RWPE2 (cell line): ENCODE measurements around the gene CARD10.

ENCODE experiments used
- ATAC-seq: fragments of 200-7000 bp; cut with Tn5 transposase; 3 replicates; pipeline ENCODE4 v1.9.1; 2021; ENCODE audit warnings: low read depth
- DNase-seq: peaks from one replicate; pipeline ENCODE4 v3.0.0-alpha.2; 2020; ENCODE audit warnings: low spot score
- H3K27ac ChIP-seq: fragments of 450-650 bp; 2 replicates; pipeline ENCODE4 v1.5.1; 2017; ENCODE audit warnings: mild to moderate bottlenecking; ENCODE audit not compliant: poor library complexity, severe bottlenecking
- H3K27me3 ChIP-seq: fragments of 250-450 bp; sonication (Bioruptor Pico); 2 replicates; pipeline ENCODE4 v1.5.1; 2021; ENCODE audit warnings: mild to moderate bottlenecking, moderate library complexity; ENCODE audit not compliant: insufficient read depth, poor library complexity, severe bottlenecking
- H3K36me3 ChIP-seq: fragments of 250-450 bp; sonication (Bioruptor Pico); 2 replicates; pipeline ENCODE4 v1.5.1; 2020; ENCODE audit warnings: low read depth, mild to moderate bottlenecking, moderate library complexity
- H3K4me1 ChIP-seq: fragments of 250-450 bp; sonication (Bioruptor Pico); 2 replicates; pipeline ENCODE4 v1.5.1; 2021; ENCODE audit warnings: mild to moderate bottlenecking, moderate library complexity; ENCODE audit not compliant: insufficient read depth, poor library complexity, severe bottlenecking
- H3K4me3 ChIP-seq: fragments of 250-450 bp; sonication (Bioruptor Pico); 2 replicates; pipeline ENCODE4 v1.5.1; 2021; ENCODE audit warnings: mild to moderate bottlenecking, moderate library complexity; ENCODE audit not compliant: severe bottlenecking
- H3K9me3 ChIP-seq: fragments of 250-450 bp; sonication (Bioruptor Pico); 2 replicates; pipeline ENCODE4 v1.5.1; 2021; ENCODE audit warnings: mild to moderate bottlenecking, moderate library complexity; ENCODE audit not compliant: severe bottlenecking
- CTCF ChIP-seq: fragments of 450-650 bp; IDR thresholded peaks from one replicate; pipeline ENCODE4 v1.5.1; 2017; ENCODE audit warnings: mild to moderate bottlenecking, moderate library complexity; ENCODE audit not compliant: poor library complexity, severe bottlenecking

The CARD10 gene

GRCh38 chr22:37559521-37559900, 40.3 kb upstream of the CARD10 start:
- Histone ChIP-seq H3K4me3 (no peak overlapping the region), H3K9me3 (no peaks in the 10 kb centered on the region), H3K27ac (peak overlapping the region; percentile 93), H3K4me1 (peaks cover 27% of the 10 kb centered on the region), H3K27me3 (no peaks in the 10 kb centered on the region), H3K36me3 (peaks cover 15% of the 10 kb centered on the region)
- ATAC-seq (no peak), DNase-seq (no peak)
- TF ChIP-seq CTCF, result no peak

DNA sequence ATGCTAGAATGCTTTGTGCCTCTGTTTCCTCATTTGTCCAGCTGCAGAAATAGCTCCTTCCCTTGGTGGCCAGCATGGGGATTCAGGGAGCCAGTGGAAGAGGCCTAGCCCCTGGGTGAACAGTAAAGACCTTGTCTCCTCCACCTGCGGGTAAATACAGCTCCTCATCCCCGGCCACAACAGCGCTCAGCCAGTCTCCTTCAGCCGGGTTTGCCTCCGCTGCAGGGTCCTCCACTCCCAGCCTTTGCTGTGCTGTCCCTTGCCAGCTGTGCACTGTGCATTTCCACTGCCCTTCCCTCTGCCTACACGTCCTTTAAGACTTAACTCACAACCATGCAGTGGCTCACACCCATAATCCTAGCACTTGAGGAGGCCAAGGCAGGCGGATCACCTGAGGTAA, 39.6 kb upstream of the CARD10 start:
- ATAC-seq, result no peak
- Histone ChIP-seq H3K9me3 (no peaks in the 10 kb centered on the region), H3K27ac (no peak overlapping the region), H3K4me3 (no peak overlapping the region), H3K4me1 (peaks cover 20% of the 10 kb centered on the region), H3K36me3 (peaks cover 8% of the 10 kb centered on the region), H3K27me3 (no peaks in the 10 kb centered on the region)
- DNase-seq, result no peak
- no peak for TF ChIP-seq CTCF

- no peak for ATAC-seq
- TF ChIP-seq CTCF, result no peak
Measured at GRCh38 chr22:37557321-37558001, 38.2 kb upstream of the CARD10 start.

GRCh38 chr22:37556710-37557109, 37.5 kb upstream of the CARD10 start:
- TF ChIP-seq CTCF, result no peak
- no peak for ATAC-seq
- Histone ChIP-seq H3K4me1 (peaks cover 8% of the 10 kb centered on the region), H3K36me3 (no peaks in the 10 kb centered on the region), H3K27me3 (no peaks in the 10 kb centered on the region), H3K4me3 (no peak overlapping the region), H3K27ac (no peak overlapping the region), H3K9me3 (no peaks in the 10 kb centered on the region)
- DNase-seq, result no peak

More at GRCh38 chr22:37557321-37558001, 38.2 kb upstream of the CARD10 start:
- H3K4me3 ChIP-seq, result no peak overlapping the region
- no peak overlapping the region for H3K27ac ChIP-seq
- H3K27me3 ChIP-seq, result no peaks in the 10 kb centered on the region
- peaks cover 11% of the 10 kb centered on the region for H3K4me1 ChIP-seq
- no peak for DNase-seq
- peaks cover 7% of the 10 kb centered on the region for H3K36me3 ChIP-seq
- no peaks in the 10 kb centered on the region for H3K9me3 ChIP-seq

DNA sequence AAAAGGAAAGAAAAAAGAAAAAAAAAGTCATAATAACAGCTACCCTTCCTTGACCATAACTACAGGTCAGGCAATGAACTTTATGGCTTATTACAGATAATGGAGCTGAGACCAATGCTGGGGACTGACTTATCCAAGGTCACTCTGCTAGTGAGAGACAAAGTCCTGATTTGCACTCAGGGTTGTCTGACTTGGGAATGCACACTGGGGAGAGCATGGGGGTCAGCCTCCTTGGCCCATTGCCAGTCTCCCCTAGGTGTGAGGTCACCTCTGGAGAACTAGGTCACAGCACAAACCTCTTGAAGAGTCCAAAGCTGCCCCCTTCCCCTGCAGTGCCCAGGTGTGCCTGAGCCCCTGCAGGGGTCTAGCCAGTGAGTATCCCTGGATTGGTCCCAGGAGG, 35.8 kb upstream of the CARD10 start:
- ATAC-seq, result no peak
- H3K4me3 ChIP-seq, result no peak overlapping the region
- TF ChIP-seq CTCF, result no peak
- no peaks in the 10 kb centered on the region for H3K27me3 ChIP-seq
- H3K4me1 ChIP-seq, result peaks cover 8% of the 10 kb centered on the region
- H3K36me3 ChIP-seq, result no peaks in the 10 kb centered on the region
- H3K9me3 ChIP-seq, result no peaks in the 10 kb centered on the region
- DNase-seq, result no peak
- no peak overlapping the region for H3K27ac ChIP-seq
